ENCODE data around the gene MZB1.

DNA sequence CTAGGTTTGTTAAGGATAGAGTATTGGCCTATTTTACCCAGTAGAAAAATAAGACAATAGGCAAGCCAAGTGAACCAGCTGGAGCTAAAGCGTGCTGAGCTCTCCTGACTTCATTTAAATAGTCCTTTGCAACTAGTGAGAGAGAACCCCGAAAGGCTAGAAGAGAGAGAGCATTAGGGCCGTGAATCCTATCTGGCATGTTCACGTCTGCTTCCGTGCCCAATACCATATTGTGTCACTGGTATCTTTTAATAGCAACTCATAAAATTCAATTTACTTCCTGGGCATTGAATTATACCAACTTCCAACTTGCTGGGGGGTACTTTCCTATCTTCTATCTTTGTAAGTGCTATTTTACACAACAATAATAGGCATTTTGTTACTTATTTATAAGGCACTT, 35.8 kb upstream of the MZB1 start:
- TF ChIP-seq, protein P1, sequence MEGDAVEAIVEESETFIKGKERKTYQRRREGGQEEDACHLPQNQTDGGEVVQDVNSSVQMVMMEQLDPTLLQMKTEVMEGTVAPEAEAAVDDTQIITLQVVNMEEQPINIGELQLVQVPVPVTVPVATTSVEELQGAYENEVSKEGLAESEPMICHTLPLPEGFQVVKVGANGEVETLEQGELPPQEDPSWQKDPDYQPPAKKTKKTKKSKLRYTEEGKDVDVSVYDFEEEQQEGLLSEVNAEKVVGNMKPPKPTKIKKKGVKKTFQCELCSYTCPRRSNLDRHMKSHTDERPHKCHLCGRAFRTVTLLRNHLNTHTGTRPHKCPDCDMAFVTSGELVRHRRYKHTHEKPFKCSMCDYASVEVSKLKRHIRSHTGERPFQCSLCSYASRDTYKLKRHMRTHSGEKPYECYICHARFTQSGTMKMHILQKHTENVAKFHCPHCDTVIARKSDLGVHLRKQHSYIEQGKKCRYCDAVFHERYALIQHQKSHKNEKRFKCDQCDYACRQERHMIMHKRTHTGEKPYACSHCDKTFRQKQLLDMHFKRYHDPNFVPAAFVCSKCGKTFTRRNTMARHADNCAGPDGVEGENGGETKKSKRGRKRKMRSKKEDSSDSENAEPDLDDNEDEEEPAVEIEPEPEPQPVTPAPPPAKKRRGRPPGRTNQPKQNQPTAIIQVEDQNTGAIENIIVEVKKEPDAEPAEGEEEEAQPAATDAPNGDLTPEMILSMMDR (IDR thresholded peaks at IDR 0.05), result no peak
- no peak for TF ChIP-seq POLR2A (IDR thresholded peaks at IDR 0.05)

Measured in thyroid gland (tissue), 4 donors.